ENCODE results near the gene PCDH18. TPM values are rescaled to one million over a fixed set of nuclear protein-coding genes. Genes with fewer than 3 reads are reported as not detected.
"Not testable (repeated sequence)": the region's sequence is repeated elsewhere in the genome, so short reads cannot be mapped to it uniquely, and the experiment has no call there.

PCDH18 gene
- polyA plus RNA-seq, 3 donors = not detected

DNA sequence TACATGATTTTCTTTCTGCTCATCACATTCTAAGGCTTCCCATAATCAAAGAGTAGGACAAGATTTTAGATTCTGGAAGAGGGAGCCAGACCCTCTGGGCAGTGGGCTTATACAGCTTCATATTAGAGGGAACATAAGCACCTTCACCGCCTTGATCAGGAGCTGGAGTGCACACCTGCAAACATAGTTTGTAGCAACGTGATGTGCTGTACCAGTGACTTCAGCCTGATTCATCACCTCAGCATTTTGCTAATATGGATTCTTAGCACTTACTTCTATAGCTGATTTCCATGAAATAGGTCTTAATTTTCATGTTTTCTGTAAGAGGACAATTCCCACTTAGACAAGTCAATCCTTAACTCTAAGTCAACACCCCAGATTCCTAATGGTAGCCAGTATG, 36.7 kb downstream of the PCDH18 start:
- Histone ChIP-seq H3K36me3 (replicated peaks in 1 of 2; ENCODE audit: control insufficient read depth in 1 of 2, insufficient read depth in 2 of 2, low read length in 2 of 2) (no peaks in the 10 kb centered on the region), H3K9ac (ENCODE audit: insufficient read depth, low read length, poor library complexity, severe bottlenecking) (no peak overlapping the region), H3K4me2 (replicated peaks; ENCODE audit: extremely low read depth, low read length, poor library complexity, severe bottlenecking) (no peak overlapping the region), H3K27ac (ENCODE audit: low read depth in 1 of 2, low read length in 2 of 2) (no peak overlapping the region), H3K4me1 (ENCODE audit: control insufficient read depth in 1 of 2, insufficient read depth in 2 of 2, low read length in 2 of 2) (no peaks in the 10 kb centered on the region), H3K4me3 (replicated peaks in 1 of 3; ENCODE audit: low read depth in 2 of 3, low read length in 3 of 3) (no peak overlapping the region), H3K27me3 (ENCODE audit: control insufficient read depth in 2 of 2, insufficient read depth in 2 of 2, low read length in 2 of 2) (no peaks in the 10 kb centered on the region), H2AFZ (ENCODE audit: insufficient read depth, low read depth, low read length, poor library complexity, severe bottlenecking) (no peak overlapping the region), H4K20me1 (ENCODE audit: insufficient read depth, low read length) (no peaks in the 10 kb centered on the region), H3K79me2 (ENCODE audit: insufficient read depth, low read length) (no peaks in the 10 kb centered on the region), H3K9me3 (replicated peaks in 1 of 2; ENCODE audit: control insufficient read depth in 1 of 2, insufficient read depth in 1 of 2, low read length in 2 of 2) (peaks cover 0 to 3% of the 10 kb centered on the region in 2 donors)
- TF ChIP-seq, protein P1, sequence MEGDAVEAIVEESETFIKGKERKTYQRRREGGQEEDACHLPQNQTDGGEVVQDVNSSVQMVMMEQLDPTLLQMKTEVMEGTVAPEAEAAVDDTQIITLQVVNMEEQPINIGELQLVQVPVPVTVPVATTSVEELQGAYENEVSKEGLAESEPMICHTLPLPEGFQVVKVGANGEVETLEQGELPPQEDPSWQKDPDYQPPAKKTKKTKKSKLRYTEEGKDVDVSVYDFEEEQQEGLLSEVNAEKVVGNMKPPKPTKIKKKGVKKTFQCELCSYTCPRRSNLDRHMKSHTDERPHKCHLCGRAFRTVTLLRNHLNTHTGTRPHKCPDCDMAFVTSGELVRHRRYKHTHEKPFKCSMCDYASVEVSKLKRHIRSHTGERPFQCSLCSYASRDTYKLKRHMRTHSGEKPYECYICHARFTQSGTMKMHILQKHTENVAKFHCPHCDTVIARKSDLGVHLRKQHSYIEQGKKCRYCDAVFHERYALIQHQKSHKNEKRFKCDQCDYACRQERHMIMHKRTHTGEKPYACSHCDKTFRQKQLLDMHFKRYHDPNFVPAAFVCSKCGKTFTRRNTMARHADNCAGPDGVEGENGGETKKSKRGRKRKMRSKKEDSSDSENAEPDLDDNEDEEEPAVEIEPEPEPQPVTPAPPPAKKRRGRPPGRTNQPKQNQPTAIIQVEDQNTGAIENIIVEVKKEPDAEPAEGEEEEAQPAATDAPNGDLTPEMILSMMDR (IDR thresholded peaks at IDR 0.05) = no peak
- no peak for DNase-seq
- Mint-ChIP-seq H3K27ac (no peak overlapping the region), H3K4me1 (no peaks in the 10 kb centered on the region), H3K4me3 (no peak overlapping the region), H3K9me3 (peaks cover 0 to 10% (median 3%) of the 10 kb centered on the region in 7 donors), H3K36me3 (no peaks in the 10 kb centered on the region), H3K27me3 (ENCODE audit: low read depth in 3 of 3) (no peaks in the 10 kb centered on the region)
- intact Hi-C loops (cut with micrococcal nuclease) = no loop called here
- whole genome bisulfite sequencing (ENCODE audit: insufficient coverage) = no CpG with 5 or more reads among the region's 2 CpGs

DNA sequence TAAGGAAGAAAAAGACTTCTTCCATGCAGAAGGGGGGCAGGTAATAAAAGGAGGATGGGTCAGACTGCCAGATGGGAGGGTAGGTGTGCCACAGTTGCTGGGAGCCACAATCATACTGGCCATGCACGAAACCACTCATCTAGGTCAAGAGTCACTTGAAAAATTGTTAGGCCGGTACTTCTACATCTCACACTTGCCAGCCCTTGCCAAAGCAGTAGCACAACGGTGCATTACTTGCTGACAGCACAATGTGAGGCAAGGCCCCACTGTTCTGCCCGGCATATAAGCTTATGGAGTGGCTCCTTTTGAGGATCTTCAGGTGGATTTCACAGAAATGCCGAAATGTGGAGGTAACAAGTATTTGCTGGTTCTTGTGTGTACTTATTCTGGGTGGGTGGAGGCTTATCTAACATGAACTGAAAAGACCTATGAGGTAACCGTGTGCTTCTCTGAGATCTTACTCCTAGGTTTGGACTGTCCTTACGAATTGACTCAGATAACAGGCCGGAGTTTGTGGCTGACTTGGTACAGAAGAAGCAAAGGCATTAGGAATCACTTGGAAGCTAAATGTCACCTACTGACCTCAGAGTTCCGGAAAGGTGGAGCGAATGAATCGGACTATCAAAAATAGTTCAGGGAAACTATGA, 48.9 kb downstream of the PCDH18 start:
- not testable (repeated sequence) for H3K27ac ChIP-seq (ENCODE audit: low read depth in 1 of 2, low read length in 2 of 2); H3K4me1 Mint-ChIP-seq
- peaks cover 1 to 18% (median 7%) of the 10 kb centered on the region in 7 donors for H3K9me3 Mint-ChIP-seq

DNA sequence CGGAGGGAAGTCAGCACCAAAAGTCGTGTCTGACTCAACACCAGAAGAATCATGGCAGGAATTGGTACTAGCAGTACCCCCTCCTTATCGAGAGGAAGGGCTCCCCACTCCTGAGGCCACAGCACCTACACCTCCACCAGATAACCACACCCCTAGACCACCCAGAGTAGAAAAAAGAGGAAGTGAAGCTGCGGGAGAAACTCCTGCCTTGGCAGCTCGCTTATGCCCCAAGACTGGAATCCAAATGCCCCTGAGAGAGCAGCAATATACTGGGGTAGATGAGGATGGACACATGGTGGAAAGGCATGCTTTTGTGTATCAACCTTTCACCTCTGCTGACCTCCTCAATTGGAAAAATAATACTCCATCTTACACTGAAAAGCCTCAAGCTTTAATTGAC, 52.6 kb downstream of the PCDH18 start:
- DNase-seq; H3K4me1 Mint-ChIP-seq; H3K4me1 ChIP-seq (ENCODE audit: control insufficient read depth in 1 of 2, insufficient read depth in 2 of 2, low read length in 2 of 2); H3K27me3 ChIP-seq (ENCODE audit: control insufficient read depth in 2 of 2, insufficient read depth in 2 of 2, low read length in 2 of 2); intact Hi-C loops (cut with micrococcal nuclease); H2AFZ ChIP-seq (ENCODE audit: insufficient read depth, low read depth, low read length, poor library complexity, severe bottlenecking); H3K36me3 ChIP-seq (replicated peaks in 1 of 2; ENCODE audit: control insufficient read depth in 1 of 2, insufficient read depth in 2 of 2, low read length in 2 of 2); H3K79me2 ChIP-seq (ENCODE audit: insufficient read depth, low read length); H3K27ac Mint-ChIP-seq; H3K9ac ChIP-seq (ENCODE audit: insufficient read depth, low read length, poor library complexity, severe bottlenecking); H3K4me3 Mint-ChIP-seq; H3K27me3 Mint-ChIP-seq (ENCODE audit: low read depth in 3 of 3); H3K4me2 ChIP-seq (replicated peaks; ENCODE audit: extremely low read depth, low read length, poor library complexity, severe bottlenecking); H3K4me3 ChIP-seq (replicated peaks in 1 of 3; ENCODE audit: low read depth in 2 of 3, low read length in 3 of 3); H3K36me3 Mint-ChIP-seq; H4K20me1 ChIP-seq (ENCODE audit: insufficient read depth, low read length); H3K27ac ChIP-seq (ENCODE audit: low read depth in 1 of 2, low read length in 2 of 2): not testable (repeated sequence)
- peaks cover 14 to 23% of the 10 kb centered on the region in 2 donors for H3K9me3 ChIP-seq (replicated peaks in 1 of 2; ENCODE audit: control insufficient read depth in 1 of 2, insufficient read depth in 1 of 2, low read length in 2 of 2)
- H3K9me3 Mint-ChIP-seq = peaks cover 1 to 18% (median 9%) of the 10 kb centered on the region in 7 donors
- no CpG with 5 or more reads among the region's 5 CpGs for WGBS (ENCODE audit: insufficient coverage)

More for the DNA sequence above, 48.9 kb downstream of the PCDH18 start:
- H3K4me2 ChIP-seq (replicated peaks; ENCODE audit: extremely low read depth, low read length, poor library complexity, severe bottlenecking); H3K9ac ChIP-seq (ENCODE audit: insufficient read depth, low read length, poor library complexity, severe bottlenecking); H4K20me1 ChIP-seq (ENCODE audit: insufficient read depth, low read length); H3K4me3 Mint-ChIP-seq; DNase-seq; H3K27ac Mint-ChIP-seq; H3K36me3 Mint-ChIP-seq; intact Hi-C loops (cut with micrococcal nuclease); H3K4me1 ChIP-seq (ENCODE audit: control insufficient read depth in 1 of 2, insufficient read depth in 2 of 2, low read length in 2 of 2); H3K27me3 ChIP-seq (ENCODE audit: control insufficient read depth in 2 of 2, insufficient read depth in 2 of 2, low read length in 2 of 2); H3K4me3 ChIP-seq (replicated peaks in 1 of 3; ENCODE audit: low read depth in 2 of 3, low read length in 3 of 3); H3K79me2 ChIP-seq (ENCODE audit: insufficient read depth, low read length); H3K36me3 ChIP-seq (replicated peaks in 1 of 2; ENCODE audit: control insufficient read depth in 1 of 2, insufficient read depth in 2 of 2, low read length in 2 of 2); H3K27me3 Mint-ChIP-seq (ENCODE audit: low read depth in 3 of 3); H2AFZ ChIP-seq (ENCODE audit: insufficient read depth, low read depth, low read length, poor library complexity, severe bottlenecking): not testable (repeated sequence)
- 81% methylated on average over 5 of the region's 11 CpGs for WGBS (ENCODE audit: insufficient coverage)
- peaks cover 11 to 23% of the 10 kb centered on the region in 2 donors for H3K9me3 ChIP-seq (replicated peaks in 1 of 2; ENCODE audit: control insufficient read depth in 1 of 2, insufficient read depth in 1 of 2, low read length in 2 of 2)
